PFSK-1 (cell line): ENCODE results near the gene CTPS1.
A peak's percentile ranks its signal among the peaks of the same experiment; 100 is the strongest.

Experiments
- FOXP2 ChIP-seq: optimal IDR thresholded peaks from 2 replicates; pipeline ENCODE3; 2011; ENCODE audit warnings: borderline replicate concordance, control low read depth, inconsistent platforms; ENCODE audit not compliant: insufficient read depth; ENCODE audit errors: extremely low read length, extremely low read depth
- POLR2AphosphoS5 ChIP-seq: IDR thresholded peaks from 2 replicates; pipeline ENCODE4 v1.6.1; 2012; ENCODE audit warnings: low read depth, mild to moderate bottlenecking, control low read depth, low read length, moderate library complexity
- SIN3A ChIP-seq: IDR thresholded peaks from 2 replicates; pipeline ENCODE4 v1.6.1; 2012; ENCODE audit warnings: mild to moderate bottlenecking, low read length, moderate library complexity, borderline replicate concordance; ENCODE audit not compliant: insufficient read depth
- TAF1 ChIP-seq: IDR thresholded peaks from 2 replicates; pipeline ENCODE4 v1.6.1; 2012; ENCODE audit warnings: low read length, control low read depth, borderline replicate concordance; ENCODE audit not compliant: insufficient read depth
- TF ChIP-seq, protein P1 (sequence below), 2 experiments: IDR thresholded peaks; 2 replicates each; pipeline versions ENCODE4 v1.6.1 to v1.8.0; 2011 to 2012; ENCODE audit warnings: low read depth in 2 of 2, low read length in 2 of 2, control low read depth in 1 of 2, inconsistent platforms in 1 of 2, mild to moderate bottlenecking in 1 of 2, moderate library complexity in 1 of 2; ENCODE audit not compliant: insufficient read depth in 1 of 2

The CTPS1 gene

DNA sequence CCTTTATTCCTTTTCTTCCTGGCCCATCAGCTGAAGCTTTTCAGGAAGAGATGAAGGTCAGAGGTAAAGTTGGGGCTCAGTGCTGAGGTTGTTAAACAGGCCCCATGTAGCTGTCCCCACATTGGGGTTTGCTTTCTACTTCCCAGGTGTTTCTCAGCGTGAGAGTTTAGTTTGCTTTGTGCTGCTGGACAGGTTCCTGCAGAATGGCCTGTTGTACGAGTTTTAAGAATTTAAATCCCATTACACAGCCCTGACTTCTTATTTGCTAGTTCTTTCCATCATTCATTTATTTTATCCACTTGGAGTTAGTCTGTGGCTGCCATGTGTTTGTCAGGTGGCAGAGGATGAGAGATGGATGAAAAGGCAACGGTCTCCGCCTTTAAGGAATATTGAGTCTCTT is 19.2 kb downstream of the CTPS1 start:
- no peak for TF ChIP-seq TAF1
- TF ChIP-seq, protein P1, sequence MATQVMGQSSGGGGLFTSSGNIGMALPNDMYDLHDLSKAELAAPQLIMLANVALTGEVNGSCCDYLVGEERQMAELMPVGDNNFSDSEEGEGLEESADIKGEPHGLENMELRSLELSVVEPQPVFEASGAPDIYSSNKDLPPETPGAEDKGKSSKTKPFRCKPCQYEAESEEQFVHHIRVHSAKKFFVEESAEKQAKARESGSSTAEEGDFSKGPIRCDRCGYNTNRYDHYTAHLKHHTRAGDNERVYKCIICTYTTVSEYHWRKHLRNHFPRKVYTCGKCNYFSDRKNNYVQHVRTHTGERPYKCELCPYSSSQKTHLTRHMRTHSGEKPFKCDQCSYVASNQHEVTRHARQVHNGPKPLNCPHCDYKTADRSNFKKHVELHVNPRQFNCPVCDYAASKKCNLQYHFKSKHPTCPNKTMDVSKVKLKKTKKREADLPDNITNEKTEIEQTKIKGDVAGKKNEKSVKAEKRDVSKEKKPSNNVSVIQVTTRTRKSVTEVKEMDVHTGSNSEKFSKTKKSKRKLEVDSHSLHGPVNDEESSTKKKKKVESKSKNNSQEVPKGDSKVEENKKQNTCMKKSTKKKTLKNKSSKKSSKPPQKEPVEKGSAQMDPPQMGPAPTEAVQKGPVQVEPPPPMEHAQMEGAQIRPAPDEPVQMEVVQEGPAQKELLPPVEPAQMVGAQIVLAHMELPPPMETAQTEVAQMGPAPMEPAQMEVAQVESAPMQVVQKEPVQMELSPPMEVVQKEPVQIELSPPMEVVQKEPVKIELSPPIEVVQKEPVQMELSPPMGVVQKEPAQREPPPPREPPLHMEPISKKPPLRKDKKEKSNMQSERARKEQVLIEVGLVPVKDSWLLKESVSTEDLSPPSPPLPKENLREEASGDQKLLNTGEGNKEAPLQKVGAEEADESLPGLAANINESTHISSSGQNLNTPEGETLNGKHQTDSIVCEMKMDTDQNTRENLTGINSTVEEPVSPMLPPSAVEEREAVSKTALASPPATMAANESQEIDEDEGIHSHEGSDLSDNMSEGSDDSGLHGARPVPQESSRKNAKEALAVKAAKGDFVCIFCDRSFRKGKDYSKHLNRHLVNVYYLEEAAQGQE (IDR thresholded peaks at IDR 0.05; ENCODE audit: insufficient read depth in 1 of 2, low read depth in 2 of 2, low read length in 2 of 2): no peak
- no peak for TF ChIP-seq FOXP2
- no peak for TF ChIP-seq POLR2AphosphoS5

- TF ChIP-seq FOXP2 (no peak), POLR2AphosphoS5 (no peak), TAF1 (no peak), SIN3A (no peak)
- TF ChIP-seq, protein P1 (IDR thresholded peaks at IDR 0.05; ENCODE audit: insufficient read depth in 1 of 2, low read depth in 2 of 2, low read length in 2 of 2): no peak
Observed at GRCh38 chr1:41003127-41003639, 23.7 kb downstream of the CTPS1 start.

GRCh38 chr1:41003640-41004220 is 24.2 kb downstream of the CTPS1 start:
- TF ChIP-seq, protein P1 (IDR thresholded peaks at IDR 0.05; ENCODE audit: insufficient read depth in 1 of 2, low read depth in 2 of 2, low read length in 2 of 2): no peak
- TF ChIP-seq POLR2AphosphoS5: no peak
- TF ChIP-seq FOXP2: peak; percentile 88
- no peak for TF ChIP-seq TAF1
- peak; percentile 94; the same call in 1 of the 2 replicates for TF ChIP-seq SIN3A

GRCh38 chr1:41005876-41006275 is 26.4 kb downstream of the CTPS1 start:
- no peak for TF ChIP-seq FOXP2
- no peak for TF ChIP-seq SIN3A
- no peak for TF ChIP-seq TAF1
- TF ChIP-seq POLR2AphosphoS5: no peak
- TF ChIP-seq, protein P1 (IDR thresholded peaks at IDR 0.05; ENCODE audit: insufficient read depth in 1 of 2, low read depth in 2 of 2, low read length in 2 of 2): no peak
